Frontal cortex (tissue), 4 donors: Measurements from ENCODE around the gene KCNQ1. TPM values are rescaled to one million over a fixed set of nuclear protein-coding genes. Genes with fewer than 3 reads are reported as not detected.

Experiments
- DNase-seq, 2 donors: peaks; one replicate each; pipeline ENCODE4 v3.0.0; 2012; ENCODE audit warnings: low spot score in 2 of 2
- FAIRE-seq: peaks from 2 replicates; lab custom pipeline; 2012; peaks lifted over from hg19 to GRCh38; lab: Jason Lieb, UNC
- total RNA-seq: library from RNA; depleted of rRNA; stranded (reverse); fragments of >200 nt; gene quantifications from one replicate; pipeline ENCODE4 v1.2.3, GENCODE V29; 2014
- donor health status: control.
- donor health status: control.
- donor health status: control.

The KCNQ1 gene
- total RNA-seq, 1 donor from 2014 or later: under 0.01 TPM

- no peak for DNase-seq
- FAIRE-seq: no peak
Observed at GRCh38 chr11:2860636-2861035, 415.8 kb downstream of the KCNQ1 start.

GRCh38 chr11:2862395-2863275 is 417.8 kb downstream of the KCNQ1 start:
- FAIRE-seq: no peak
- peak; percentile 58 to 68 for DNase-seq

DNA sequence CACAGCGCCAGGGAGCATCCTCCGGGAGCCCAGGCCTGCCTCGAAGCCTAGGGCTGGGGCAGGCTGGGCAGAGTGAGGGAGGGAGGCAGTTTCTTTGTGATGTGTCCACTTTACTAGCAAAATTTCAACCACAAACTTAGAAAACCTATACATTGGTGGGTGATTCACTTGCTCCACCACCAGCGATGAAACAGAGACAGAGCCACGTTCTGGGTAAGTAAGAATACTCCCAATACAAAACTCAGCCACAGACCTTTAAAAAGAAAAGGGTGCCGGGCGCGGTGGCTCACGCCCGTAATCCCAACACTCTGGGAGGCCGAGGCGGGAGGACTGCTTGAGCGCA is 418.4 kb downstream of the KCNQ1 start:
- DNase-seq (no peak), FAIRE-seq (no peak)

- FAIRE-seq: no peak
Observed at GRCh38 chr11:2864901-2865300, 420.1 kb downstream of the KCNQ1 start.

GRCh38 chr11:2865922-2866577 is 421.2 kb downstream of the KCNQ1 start:
- FAIRE-seq (no peak), DNase-seq (no peak)

More at GRCh38 chr11:2864901-2865300, 420.1 kb downstream of the KCNQ1 start:
- no peak for DNase-seq

DNA sequence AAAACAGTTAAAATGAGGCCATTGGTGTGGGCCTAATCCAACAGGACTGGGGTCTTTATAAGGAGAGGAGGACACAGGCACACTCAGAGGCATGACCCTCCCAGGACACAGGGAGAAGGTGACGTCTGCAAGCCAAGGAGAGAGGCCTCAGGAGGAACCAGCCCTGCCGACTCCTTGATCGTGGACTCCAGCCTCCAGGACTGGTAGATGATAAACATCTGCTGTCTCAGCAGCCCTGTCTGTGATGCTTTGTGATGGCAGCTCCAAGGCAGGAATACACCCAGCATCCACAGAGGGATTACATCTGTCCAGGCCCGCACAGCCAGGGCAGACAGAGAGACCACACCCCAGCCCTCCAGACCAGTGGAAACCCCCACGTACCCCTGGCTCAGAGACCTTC is 422.3 kb downstream of the KCNQ1 start:
- FAIRE-seq: no peak

GRCh38 chr11:2867722-2868505 is 423.1 kb downstream of the KCNQ1 start:
- FAIRE-seq: no peak

More for the DNA sequence above, 422.3 kb downstream of the KCNQ1 start:
- DNase-seq: no peak

DNA sequence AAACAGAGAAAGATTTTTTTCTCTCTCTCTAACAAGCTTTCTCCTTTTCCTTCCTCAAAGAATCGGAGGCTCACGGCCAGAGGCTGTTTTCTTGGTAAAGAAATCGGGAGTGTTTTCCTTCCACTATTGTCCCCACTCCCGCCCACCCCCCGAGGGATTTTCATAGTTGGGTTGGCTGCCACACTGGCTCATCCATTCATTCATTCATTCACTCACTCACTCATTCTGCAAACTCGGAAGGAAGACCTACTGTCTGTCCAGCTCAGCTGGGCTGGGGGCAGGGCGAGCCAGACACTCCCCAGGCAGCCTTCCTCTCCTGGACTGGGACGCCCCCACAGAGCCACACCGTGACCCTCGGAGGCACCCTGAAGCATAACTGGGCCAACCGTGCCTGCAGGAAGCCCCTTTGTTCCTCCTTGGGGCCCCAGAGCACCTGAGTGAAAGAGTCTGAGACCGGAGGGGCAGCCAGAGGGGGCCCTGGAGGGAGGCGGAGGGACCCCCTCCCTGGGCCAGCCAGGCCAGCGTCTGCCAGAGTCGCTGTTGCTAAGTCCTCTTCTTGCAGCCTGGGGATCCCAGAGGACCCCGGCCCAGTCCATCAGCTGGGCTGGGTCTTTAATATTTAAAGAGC is 423.8 kb downstream of the KCNQ1 start:
- FAIRE-seq (no peak), DNase-seq (no peak)

More at GRCh38 chr11:2867722-2868505, 423.1 kb downstream of the KCNQ1 start:
- DNase-seq: no peak

DNA sequence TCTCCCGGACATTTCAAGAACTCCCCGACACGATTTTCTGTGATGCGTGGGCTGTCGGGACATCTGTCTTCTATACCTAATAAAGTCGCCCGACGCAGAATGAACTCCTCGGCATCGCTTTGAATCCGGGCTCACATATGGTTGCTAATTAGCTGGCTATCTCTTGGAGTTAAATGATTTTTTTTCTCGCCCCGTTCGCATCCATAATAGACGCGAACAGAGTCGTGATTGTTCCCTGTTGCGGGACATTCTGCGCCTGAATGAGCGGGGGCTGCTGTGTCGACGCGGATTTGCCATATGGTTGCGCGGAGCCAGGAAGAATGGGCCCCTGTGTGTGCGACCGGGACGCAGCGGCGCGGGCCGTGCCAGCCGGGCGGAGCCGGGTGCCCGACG is 424.3 kb downstream of the KCNQ1 start:
- DNase-seq (peak; percentile 68 to 90), FAIRE-seq (no peak)

- DNase-seq (peak in 1 of 2 donors; percentile 74), FAIRE-seq (no peak)
Observed at GRCh38 chr11:2869561-2870427, 425.0 kb downstream of the KCNQ1 start.

DNA sequence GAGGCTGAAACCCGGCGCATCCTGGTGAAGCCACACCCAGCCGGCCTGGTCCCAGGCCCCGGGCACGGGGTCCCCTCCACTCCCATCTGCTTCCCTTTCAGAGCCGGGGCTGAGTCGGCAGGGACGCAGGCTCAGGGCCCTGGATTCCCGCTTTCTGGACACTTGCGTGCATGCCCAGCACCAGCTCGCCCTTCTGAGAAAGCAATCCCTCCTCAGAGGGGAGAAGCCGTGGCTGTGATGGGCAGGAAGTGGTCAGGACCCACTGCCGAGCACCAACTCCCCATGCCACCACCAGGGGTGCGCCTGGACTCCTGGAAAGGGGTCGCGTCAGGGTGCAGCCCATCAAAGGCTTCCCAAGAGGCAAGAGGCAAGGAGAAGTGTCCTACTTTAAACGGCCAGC is 425.7 kb downstream of the KCNQ1 start:
- FAIRE-seq (no peak), DNase-seq (no peak)

DNA sequence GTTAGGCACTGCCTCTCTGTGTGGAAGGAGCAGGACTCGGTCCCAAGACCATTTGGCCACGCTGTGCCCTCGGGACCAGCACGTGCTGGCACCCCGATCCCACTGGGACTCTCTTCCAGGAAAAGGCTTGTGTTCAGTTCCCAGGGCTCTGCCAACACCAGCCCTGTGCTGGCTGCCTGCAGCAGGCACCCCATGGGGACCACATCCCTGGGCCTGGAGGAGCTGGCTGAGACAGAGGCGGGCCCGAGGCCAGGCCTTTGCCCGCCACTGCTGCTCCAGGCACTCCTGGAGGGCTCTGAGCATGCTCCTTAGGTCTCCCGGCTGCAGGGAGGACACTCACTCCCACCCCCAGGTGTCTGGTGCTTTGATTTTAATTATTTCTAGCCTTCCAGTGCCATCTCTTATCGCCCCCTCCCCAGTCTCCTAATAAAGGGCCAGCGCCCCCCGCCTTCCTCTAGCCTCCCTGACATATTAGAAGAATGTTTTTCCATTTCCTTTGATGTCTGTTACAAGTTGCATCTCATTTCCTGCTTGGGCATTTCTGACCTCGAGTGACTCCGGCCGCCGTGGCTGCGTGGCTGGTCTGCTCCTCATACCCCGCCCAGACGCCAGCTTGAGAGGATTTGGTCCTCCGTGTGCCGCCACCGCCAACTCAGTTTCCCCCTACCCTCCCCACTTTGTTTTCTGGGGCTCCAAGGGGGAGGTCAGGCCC is 426.3 kb downstream of the KCNQ1 start:
- FAIRE-seq (no peak), DNase-seq (no peak)

DNA sequence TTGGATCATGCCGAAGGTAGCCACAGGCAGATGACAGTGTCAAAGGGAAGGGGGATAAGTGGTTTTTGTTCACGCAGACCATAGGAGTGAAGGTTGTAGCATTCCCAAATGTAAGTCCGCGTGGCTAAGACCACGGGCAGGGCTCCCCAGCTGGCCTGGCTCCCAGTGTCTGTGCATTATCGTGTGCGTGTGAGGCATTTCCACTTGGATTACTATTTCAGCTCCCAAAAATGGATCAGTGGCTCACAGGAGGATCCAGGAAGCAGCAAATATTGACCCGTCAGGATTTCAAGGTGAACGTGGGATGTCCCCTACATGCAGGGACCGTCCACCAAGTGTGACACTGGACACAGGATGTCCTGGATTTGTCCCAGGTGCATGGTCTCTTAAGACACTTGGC is 430.2 kb downstream of the KCNQ1 start:
- DNase-seq (no peak), FAIRE-seq (no peak)

- no peak for DNase-seq
- FAIRE-seq: no peak
Observed at GRCh38 chr11:2877474-2877873, 432.7 kb downstream of the KCNQ1 start.

- DNase-seq (no peak), FAIRE-seq (no peak)
Observed at GRCh38 chr11:2878782-2879181, 434.0 kb downstream of the KCNQ1 start.

DNA sequence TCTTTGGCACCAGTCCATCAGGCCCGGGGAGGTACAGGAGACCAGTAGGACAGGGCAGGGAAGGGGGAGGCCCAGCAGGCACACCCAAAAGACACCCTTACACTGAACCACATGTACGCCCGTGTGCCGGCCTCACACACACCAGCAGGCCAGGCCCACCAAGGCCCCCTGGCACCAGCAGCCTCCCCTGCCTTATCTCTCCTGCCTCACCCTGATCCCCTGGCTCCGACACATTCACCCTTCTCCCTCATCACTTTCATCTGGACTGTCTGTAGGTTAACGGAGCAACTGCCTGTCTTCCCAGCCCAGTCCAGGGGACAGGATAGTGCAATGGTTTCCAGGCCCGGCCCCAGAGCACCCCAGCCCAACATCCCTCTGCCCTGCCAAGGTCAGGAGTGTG is 435.8 kb downstream of the KCNQ1 start:
- FAIRE-seq: no peak
- DNase-seq: no peak

- FAIRE-seq (no peak), DNase-seq (no peak)
Observed at GRCh38 chr11:2881076-2881980, 436.5 kb downstream of the KCNQ1 start.

- FAIRE-seq (no peak), DNase-seq (no peak)
Observed at GRCh38 chr11:2881981-2882375, 437.2 kb downstream of the KCNQ1 start.
